Fibroblast of lung (primary cell): Measurements from ENCODE around the gene CTNND2. TPM values are rescaled to one million over a fixed set of nuclear protein-coding genes. Genes with fewer than 3 reads are reported as not detected.
A peak's percentile ranks its signal among the peaks of the same experiment; 100 is the strongest.

Experiments used
- DNase-seq, 2 donors: peaks; one replicate each; pipeline versions ENCODE4 v3.0.0 to v3.0.0-alpha.2; 2010; ENCODE audit warnings: low read depth in 2 of 2
- H2AFZ ChIP-seq: 2 replicates; pipeline ENCODE4 v1.5.1; 2012; ENCODE audit warnings: low read length, control low read depth, inconsistent platforms
- H3K27ac ChIP-seq: 2 replicates; pipeline ENCODE4 v1.5.1; 2011; ENCODE audit warnings: low read length, control low read depth; ENCODE audit not compliant: insufficient read depth
- H3K27me3 ChIP-seq: 2 replicates; pipeline ENCODE4 v1.5.1; 2011; ENCODE audit warnings: mild to moderate bottlenecking, low read length; ENCODE audit not compliant: control insufficient read depth, insufficient read depth
- H3K36me3 ChIP-seq: 2 replicates; pipeline ENCODE4 v1.5.1; 2011; ENCODE audit warnings: low read length; ENCODE audit not compliant: control insufficient read depth, insufficient read depth
- H3K4me1 ChIP-seq: 2 replicates; pipeline ENCODE4 v1.5.1; 2011; ENCODE audit warnings: low read length; ENCODE audit not compliant: control insufficient read depth, insufficient read depth; ENCODE audit errors: extremely low read depth
- H3K4me2 ChIP-seq: 2 replicates; pipeline ENCODE4 v1.5.1; 2011; ENCODE audit warnings: low read length, control low read depth; ENCODE audit not compliant: insufficient read depth; ENCODE audit errors: extremely low read depth
- H3K4me3 ChIP-seq, 4 experiments: fragments of 200-600 bp in 1 of 4; sonication (generic) in 1 of 4; replicated peaks in 1 of 4; 2 replicates each; pipeline ENCODE4 v1.5.1; 2011 to 2016; ENCODE audit warnings: low read length in 4 of 4, low read depth in 3 of 4, mild to moderate bottlenecking in 3 of 4, control low read depth in 2 of 4, inconsistent platforms in 1 of 4, mixed read lengths in 1 of 4; ENCODE audit not compliant: insufficient read depth in 1 of 4; ENCODE audit errors: control extremely low read depth in 1 of 4
- H3K79me2 ChIP-seq: 2 replicates; pipeline ENCODE4 v1.5.1; 2012; ENCODE audit warnings: mild to moderate bottlenecking, low read length, inconsistent platforms; ENCODE audit not compliant: control insufficient read depth, insufficient read depth
- H3K9ac ChIP-seq: 2 replicates; pipeline ENCODE4 v1.5.1; 2011; ENCODE audit warnings: mild to moderate bottlenecking, low read length, control low read depth; ENCODE audit not compliant: insufficient read depth
- H3K9me3 ChIP-seq: 2 replicates; pipeline ENCODE4 v1.5.1; 2012; ENCODE audit warnings: low read depth, low read length; ENCODE audit not compliant: control insufficient read depth, insufficient read depth
- H4K20me1 ChIP-seq: 2 replicates; pipeline ENCODE4 v1.5.1; 2011; ENCODE audit warnings: low read length; ENCODE audit not compliant: control insufficient read depth, insufficient read depth; ENCODE audit errors: extremely low read depth
- EZH2 ChIP-seq: IDR thresholded peaks from 2 replicates; pipeline ENCODE4 v1.5.1; 2012; ENCODE audit warnings: low read length, control low read depth, mild to moderate bottlenecking; ENCODE audit errors: missing control alignments
- polyA plus RNA-seq, 2 donors: library from polyadenylated mRNA; depleted of rRNA in 1 of 2; stranded (reverse) in 1 of 2; unstranded in 1 of 2; fragments of >200 nt; gene quantifications; 2 replicates each; pipeline ENCODE4 v1.2.1, GENCODE V29; 2011 to 2012; ENCODE audit warnings: missing spikeins in 1 of 2
- total RNA-seq: library from RNA; depleted of rRNA; stranded (reverse); fragments of >200 nt; gene quantifications from 2 replicates; pipeline ENCODE4 v1.2.1, GENCODE V29; 2014
- TF ChIP-seq, protein P1 (sequence below), 2 donors: IDR thresholded peaks in 1 of 2; conservative IDR thresholded peaks in 1 of 2; 1 replicate in 1 of 2; 2 replicates in 1 of 2; pipeline ENCODE4 v1.5.1; 2011 to 2012; ENCODE audit warnings: low read length in 2 of 2, control low read depth in 1 of 2, inconsistent platforms in 1 of 2, low read depth in 1 of 2, mild to moderate bottlenecking in 1 of 2

The CTNND2 gene
- total and polyA plus RNA-seq, 2 donors (not counting 1 experiment from before 2014, with no cell fraction given), result not detected

- Histone ChIP-seq H3K4me1 (no peaks in the 10 kb centered on the region), H2AFZ (no peak overlapping the region), H3K27ac (no peak overlapping the region), H4K20me1 (no peaks in the 10 kb centered on the region), H3K9ac (no peak overlapping the region), H3K79me2 (no peaks in the 10 kb centered on the region), H3K4me3 (no peak overlapping the region), H3K36me3 (no peaks in the 10 kb centered on the region), H3K4me2 (no peak overlapping the region), H3K9me3 (no peaks in the 10 kb centered on the region), H3K27me3 (no peaks in the 10 kb centered on the region)
- TF ChIP-seq, protein P1, sequence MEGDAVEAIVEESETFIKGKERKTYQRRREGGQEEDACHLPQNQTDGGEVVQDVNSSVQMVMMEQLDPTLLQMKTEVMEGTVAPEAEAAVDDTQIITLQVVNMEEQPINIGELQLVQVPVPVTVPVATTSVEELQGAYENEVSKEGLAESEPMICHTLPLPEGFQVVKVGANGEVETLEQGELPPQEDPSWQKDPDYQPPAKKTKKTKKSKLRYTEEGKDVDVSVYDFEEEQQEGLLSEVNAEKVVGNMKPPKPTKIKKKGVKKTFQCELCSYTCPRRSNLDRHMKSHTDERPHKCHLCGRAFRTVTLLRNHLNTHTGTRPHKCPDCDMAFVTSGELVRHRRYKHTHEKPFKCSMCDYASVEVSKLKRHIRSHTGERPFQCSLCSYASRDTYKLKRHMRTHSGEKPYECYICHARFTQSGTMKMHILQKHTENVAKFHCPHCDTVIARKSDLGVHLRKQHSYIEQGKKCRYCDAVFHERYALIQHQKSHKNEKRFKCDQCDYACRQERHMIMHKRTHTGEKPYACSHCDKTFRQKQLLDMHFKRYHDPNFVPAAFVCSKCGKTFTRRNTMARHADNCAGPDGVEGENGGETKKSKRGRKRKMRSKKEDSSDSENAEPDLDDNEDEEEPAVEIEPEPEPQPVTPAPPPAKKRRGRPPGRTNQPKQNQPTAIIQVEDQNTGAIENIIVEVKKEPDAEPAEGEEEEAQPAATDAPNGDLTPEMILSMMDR (conservative IDR thresholded peaks at IDR 0.05 in 1 of 2, IDR thresholded peaks at IDR 0.05 in 1 of 2; ENCODE audit: low read depth in 1 of 2, low read length in 2 of 2), result no peak
- TF ChIP-seq EZH2, result no peak
- peak in 1 of 2 donors; percentile 40 for DNase-seq
These were observed 379.2 kb downstream of the CTNND2 start for GRCh38 chr5:11525020-11525419.

DNA sequence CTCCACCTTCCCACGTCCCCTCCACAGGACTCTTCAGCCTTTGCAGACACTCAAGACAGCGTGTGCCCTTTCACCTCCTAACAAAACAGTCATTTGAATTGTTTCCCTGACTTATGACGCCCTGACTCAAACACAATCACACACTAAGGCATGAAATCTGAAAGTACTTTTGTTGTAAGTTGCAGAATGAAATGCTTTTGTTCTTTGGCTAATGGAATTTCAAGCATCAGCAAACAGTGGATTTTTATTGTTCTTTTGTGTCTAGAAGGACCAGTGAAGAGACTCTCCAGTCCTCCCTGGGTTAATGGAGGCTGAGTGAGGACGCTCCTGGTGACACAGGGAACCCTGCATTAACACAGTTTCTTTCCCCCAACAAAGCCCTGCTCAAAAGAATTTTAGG is 380.1 kb downstream of the CTNND2 start:
- Histone ChIP-seq H3K4me3 (no peak overlapping the region), H3K4me1 (no peaks in the 10 kb centered on the region), H3K9ac (no peak overlapping the region), H3K79me2 (no peaks in the 10 kb centered on the region), H3K27me3 (no peaks in the 10 kb centered on the region), H3K9me3 (no peaks in the 10 kb centered on the region), H3K27ac (no peak overlapping the region), H2AFZ (no peak overlapping the region), H3K4me2 (no peak overlapping the region), H3K36me3 (no peaks in the 10 kb centered on the region), H4K20me1 (no peaks in the 10 kb centered on the region)
- peak in 1 of 2 donors; percentile 6 for DNase-seq
- no peak for TF ChIP-seq EZH2
- TF ChIP-seq, protein P1 (conservative IDR thresholded peaks at IDR 0.05 in 1 of 2, IDR thresholded peaks at IDR 0.05 in 1 of 2; ENCODE audit: low read depth in 1 of 2, low read length in 2 of 2), result no peak

- no peak overlapping the region for H3K9ac ChIP-seq
- H3K27ac ChIP-seq, result no peak overlapping the region
- H3K36me3 ChIP-seq, result no peaks in the 10 kb centered on the region
- DNase-seq, result no peak
- H3K27me3 ChIP-seq, result no peaks in the 10 kb centered on the region
- TF ChIP-seq, protein P1 (conservative IDR thresholded peaks at IDR 0.05 in 1 of 2, IDR thresholded peaks at IDR 0.05 in 1 of 2; ENCODE audit: low read depth in 1 of 2, low read length in 2 of 2), result no peak
- no peak for TF ChIP-seq EZH2
- H3K9me3 ChIP-seq, result no peaks in the 10 kb centered on the region
- no peak overlapping the region for H3K4me3 ChIP-seq
- H2AFZ ChIP-seq, result no peak overlapping the region
- no peak overlapping the region for H3K4me2 ChIP-seq
- H3K4me1 ChIP-seq, result no peaks in the 10 kb centered on the region
- no peaks in the 10 kb centered on the region for H4K20me1 ChIP-seq
- no peaks in the 10 kb centered on the region for H3K79me2 ChIP-seq
These were observed 381.4 kb downstream of the CTNND2 start for GRCh38 chr5:11522796-11523195.
